Mesenchymal stem cell (in vitro differentiated cells and primary cell): Measurements from ENCODE around the gene YIF1B.

ENCODE experiments used
- DNase-seq: peaks from one replicate; pipeline ENCODE4 v3.0.0-alpha.2; 2013
- H2AFZ ChIP-seq: one replicate; pipeline ENCODE4 v1.6.1; 2013; ENCODE audit warnings: low read depth, mild to moderate bottlenecking, control low read depth, inconsistent platforms, low read length, moderate library complexity
- H2AK5ac ChIP-seq: 2 replicates; pipeline ENCODE4 v1.6.1; 2013; ENCODE audit warnings: low read length, moderate library complexity, mild to moderate bottlenecking, inconsistent platforms; ENCODE audit not compliant: severe bottlenecking
- H2BK120ac ChIP-seq: one replicate; pipeline ENCODE4 v1.6.1; 2013; ENCODE audit warnings: low read depth, mild to moderate bottlenecking, inconsistent platforms, low read length, moderate library complexity
- H2BK12ac ChIP-seq, 2 experiments: one replicate each; pipeline ENCODE4 v1.6.1; 2013; ENCODE audit warnings: inconsistent platforms in 2 of 2, low read length in 2 of 2, mild to moderate bottlenecking in 2 of 2, moderate library complexity in 2 of 2, control low read depth in 1 of 2
- H2BK15ac ChIP-seq: one replicate; pipeline ENCODE4 v1.6.1; 2013; ENCODE audit warnings: mild to moderate bottlenecking, low read depth, inconsistent platforms; ENCODE audit not compliant: poor library complexity, severe bottlenecking
- H2BK5ac ChIP-seq: 2 replicates; pipeline ENCODE4 v1.6.1; 2013; ENCODE audit warnings: low read depth, mild to moderate bottlenecking, low read length, control low read depth, inconsistent platforms; ENCODE audit not compliant: poor library complexity, severe bottlenecking
- H3K14ac ChIP-seq, 2 experiments: one replicate each; pipeline ENCODE4 v1.6.1; 2013; ENCODE audit warnings: inconsistent platforms in 2 of 2, low read length in 2 of 2, control low read depth in 1 of 2, mild to moderate bottlenecking in 1 of 2, moderate library complexity in 1 of 2
- H3K18ac ChIP-seq, 2 experiments: one replicate each; pipeline ENCODE4 v1.6.1; 2013; ENCODE audit warnings: inconsistent platforms in 2 of 2, low read length in 2 of 2, control low read depth in 1 of 2, low read depth in 1 of 2, mild to moderate bottlenecking in 1 of 2
- H3K23ac ChIP-seq, 2 experiments: one replicate each; pipeline ENCODE4 v1.6.1; 2013; ENCODE audit warnings: inconsistent platforms in 2 of 2, low read length in 2 of 2, mild to moderate bottlenecking in 2 of 2, moderate library complexity in 2 of 2, control low read depth in 1 of 2
- H3K27ac ChIP-seq: 2 replicates; pipeline ENCODE4 v1.5.1; 2013; ENCODE audit warnings: mild to moderate bottlenecking, moderate library complexity, low read length, control low read depth, inconsistent platforms; ENCODE audit not compliant: poor library complexity, severe bottlenecking
- H3K27me3 ChIP-seq, 2 experiments: 2 replicates each; pipeline versions ENCODE4 v1.6.1 to v1.7.0; 2013; ENCODE audit warnings: low read length in 2 of 2, mild to moderate bottlenecking in 2 of 2, moderate library complexity in 2 of 2, control low read depth in 1 of 2, inconsistent platforms in 1 of 2; ENCODE audit not compliant: control insufficient read depth in 1 of 2, insufficient read depth in 1 of 2
- H3K36me3 ChIP-seq, 2 experiments: 2 replicates each; pipeline versions ENCODE4 v1.6.1 to v1.7.0; 2013; ENCODE audit warnings: low read length in 2 of 2, control low read depth in 1 of 2, inconsistent platforms in 1 of 2, low read depth in 1 of 2, mild to moderate bottlenecking in 1 of 2; ENCODE audit not compliant: insufficient read depth in 2 of 2, control insufficient read depth in 1 of 2
- H3K4ac ChIP-seq, 2 experiments: one replicate each; pipeline ENCODE4 v1.6.1; 2013; ENCODE audit warnings: inconsistent platforms in 2 of 2, low read length in 2 of 2, mild to moderate bottlenecking in 2 of 2, moderate library complexity in 2 of 2, control low read depth in 1 of 2, low read depth in 1 of 2
- H3K4me1 ChIP-seq: 2 replicates; pipeline ENCODE4 v1.6.1; 2013; ENCODE audit warnings: low read depth, low read length, control low read depth; ENCODE audit not compliant: control insufficient read depth, insufficient read depth
- H3K4me2 ChIP-seq: 2 replicates; pipeline ENCODE4 v1.6.1; 2013; ENCODE audit warnings: low read length, mild to moderate bottlenecking, inconsistent platforms; ENCODE audit not compliant: poor library complexity, severe bottlenecking
- H3K4me3 ChIP-seq, 2 experiments: 2 replicates each; pipeline versions ENCODE4 v1.5.1 to v1.7.0; 2013; ENCODE audit warnings: low read length in 2 of 2, mild to moderate bottlenecking in 2 of 2, control low read depth in 1 of 2, low read depth in 1 of 2; ENCODE audit not compliant: insufficient read depth in 1 of 2
- H3K79me1 ChIP-seq: replicated peaks from 2 replicates; pipeline ENCODE4 v1.6.1; 2013; ENCODE audit warnings: mild to moderate bottlenecking, control low read depth, low read length, inconsistent platforms; ENCODE audit not compliant: poor library complexity, severe bottlenecking
- H3K9ac ChIP-seq: 2 replicates; pipeline ENCODE4 v1.7.0; 2013; ENCODE audit warnings: mild to moderate bottlenecking, low read length, moderate library complexity
- H3K9me3 ChIP-seq: 2 replicates; pipeline ENCODE4 v1.7.0; 2013; ENCODE audit warnings: mild to moderate bottlenecking, low read length; ENCODE audit not compliant: control insufficient read depth
- H4K8ac ChIP-seq: one replicate; pipeline ENCODE4 v1.6.1; 2013; ENCODE audit warnings: inconsistent platforms, mild to moderate bottlenecking, low read length, moderate library complexity
- H4K91ac ChIP-seq: one replicate; pipeline ENCODE4 v1.6.1; 2013; ENCODE audit warnings: mild to moderate bottlenecking, low read length, inconsistent platforms
- WGBS: methylation state at CpG from one replicate; pipeline ENCODE4 v1.1.7; 2013; ENCODE audit warnings: mixed read lengths; 5-methylcytosine and 5-hydroxymethylcytosine counted together

Gene YIF1B

GRCh38 chr19:38307597-38307996 is 8.2 kb downstream of the YIF1B start:
- H2AK5ac ChIP-seq, result no peak overlapping the region
- no peak overlapping the region for H3K27ac ChIP-seq
- no peak for DNase-seq
- H2BK15ac ChIP-seq, result peak overlapping the region; percentile 33
- H3K36me3 ChIP-seq, result peaks cover 15 to 62% of the 10 kb centered on the region in 2 experiments
- H3K18ac ChIP-seq, result no peak overlapping the region
- peaks cover 21% of the 10 kb centered on the region for H3K79me1 ChIP-seq
- H3K4me3 ChIP-seq, result no peak overlapping the region
- H4K91ac ChIP-seq, result no peak overlapping the region
- H4K8ac ChIP-seq, result no peak overlapping the region
- no peak overlapping the region for H2BK120ac ChIP-seq
- no peak overlapping the region for H3K4me2 ChIP-seq
- H2BK5ac ChIP-seq, result no peak overlapping the region
- H2AFZ ChIP-seq, result no peak overlapping the region
- 97% methylated on average over 8 of the region's 8 CpGs for WGBS
- no peak overlapping the region for H3K14ac ChIP-seq
- no peaks in the 10 kb centered on the region for H3K27me3 ChIP-seq
- H3K4me1 ChIP-seq, result peaks cover 22% of the 10 kb centered on the region
- H3K23ac ChIP-seq, result no peak overlapping the region
- H2BK12ac ChIP-seq, result no peak overlapping the region
- no peak overlapping the region for H3K9ac ChIP-seq
- H3K4ac ChIP-seq, result no peak overlapping the region
- H3K9me3 ChIP-seq, result no peaks in the 10 kb centered on the region

GRCh38 chr19:38307076-38307475 is 8.7 kb downstream of the YIF1B start:
- Histone ChIP-seq H3K4me1 (peaks cover 22% of the 10 kb centered on the region), H2AFZ (no peak overlapping the region), H3K4me3 (no peak overlapping the region), H3K79me1 (peaks cover 17% of the 10 kb centered on the region), H2BK120ac (no peak overlapping the region), H3K27ac (no peak overlapping the region), H3K9ac (no peak overlapping the region), H3K36me3 (peaks cover 15 to 63% of the 10 kb centered on the region in 2 experiments), H4K91ac (no peak overlapping the region), H2AK5ac (no peak overlapping the region), H3K14ac (no peak overlapping the region), H3K18ac (no peak overlapping the region), H3K4ac (no peak overlapping the region), H3K27me3 (no peaks in the 10 kb centered on the region), H3K4me2 (no peak overlapping the region), H3K9me3 (no peaks in the 10 kb centered on the region), H4K8ac (no peak overlapping the region), H2BK5ac (no peak overlapping the region), H2BK15ac (no peak overlapping the region), H2BK12ac (no peak overlapping the region), H3K23ac (no peak overlapping the region)
- whole genome bisulfite sequencing, result 91% methylated on average over 4 of the region's 4 CpGs
- no peak for DNase-seq

GRCh38 chr19:38306236-38306635 is 9.5 kb downstream of the YIF1B start:
- no peaks in the 10 kb centered on the region for H3K9me3 ChIP-seq
- H3K27me3 ChIP-seq, result no peaks in the 10 kb centered on the region
- H3K9ac ChIP-seq, result no peak overlapping the region
- peaks cover 22% of the 10 kb centered on the region for H3K4me1 ChIP-seq
- no peak overlapping the region for H3K4me2 ChIP-seq
- no peak overlapping the region for H3K4ac ChIP-seq
- H2AK5ac ChIP-seq, result no peak overlapping the region
- H3K36me3 ChIP-seq, result peaks cover 15 to 63% of the 10 kb centered on the region in 2 experiments
- no peak overlapping the region for H4K8ac ChIP-seq
- H2BK5ac ChIP-seq, result no peak overlapping the region
- H2BK120ac ChIP-seq, result no peak overlapping the region
- 83% methylated on average over 1 of the region's 3 CpGs for WGBS
- H2AFZ ChIP-seq, result no peak overlapping the region
- no peak overlapping the region for H3K27ac ChIP-seq
- no peak overlapping the region for H2BK15ac ChIP-seq
- no peak overlapping the region for H2BK12ac ChIP-seq
- H3K4me3 ChIP-seq, result no peak overlapping the region
- H3K14ac ChIP-seq, result no peak overlapping the region
- no peak overlapping the region for H3K18ac ChIP-seq
- DNase-seq, result no peak
- no peak overlapping the region for H3K23ac ChIP-seq
- H3K79me1 ChIP-seq, result peaks cover 13% of the 10 kb centered on the region
- H4K91ac ChIP-seq, result no peak overlapping the region

GRCh38 chr19:38304866-38305429 is 10.8 kb downstream of the YIF1B start:
- no peak overlapping the region for H3K27ac ChIP-seq
- H2BK5ac ChIP-seq, result no peak overlapping the region
- H3K23ac ChIP-seq, result peak overlapping the region in 1 of 2 experiments; percentile 9
- peak overlapping the region; percentile 56 for H4K91ac ChIP-seq
- H3K36me3 ChIP-seq, result peaks cover 15 to 59% of the 10 kb centered on the region in 2 experiments
- H3K27me3 ChIP-seq, result no peaks in the 10 kb centered on the region
- peak overlapping the region; percentile 55 for H4K8ac ChIP-seq
- no peak for DNase-seq
- no peak overlapping the region for H2BK15ac ChIP-seq
- H3K9ac ChIP-seq, result no peak overlapping the region
- 43% methylated on average over 29 of the region's 29 CpGs for WGBS
- peaks cover 5% of the 10 kb centered on the region for H3K79me1 ChIP-seq
- H3K9me3 ChIP-seq, result no peaks in the 10 kb centered on the region
- H3K18ac ChIP-seq, result peak overlapping the region in 1 of 2 experiments; percentile 63
- no peak overlapping the region for H2AFZ ChIP-seq
- H3K14ac ChIP-seq, result no peak overlapping the region
- no peak overlapping the region for H3K4me3 ChIP-seq
- no peak overlapping the region for H2BK120ac ChIP-seq
- H3K4me1 ChIP-seq, result peaks cover 27% of the 10 kb centered on the region
- H2AK5ac ChIP-seq, result no peak overlapping the region
- peak overlapping the region in 1 of 2 experiments; percentile 29 for H2BK12ac ChIP-seq
- H3K4me2 ChIP-seq, result no peak overlapping the region
- H3K4ac ChIP-seq, result peak overlapping the region in 1 of 2 experiments; percentile 47
